NCI-H1436 treated with DMSO at 0.1 percent for 48 hours (cell line): ENCODE data around the gene PRAMEF14.
"Not testable (repeated sequence)": the region's sequence is repeated elsewhere in the genome, so short reads cannot be mapped to it uniquely, and the experiment has no call there.

Experiments used
- DNase-seq: peaks from one replicate; lab custom pipeline; 2025; lab: John Stamatoyannopoulos, UW

The PRAMEF14 gene, protein sequence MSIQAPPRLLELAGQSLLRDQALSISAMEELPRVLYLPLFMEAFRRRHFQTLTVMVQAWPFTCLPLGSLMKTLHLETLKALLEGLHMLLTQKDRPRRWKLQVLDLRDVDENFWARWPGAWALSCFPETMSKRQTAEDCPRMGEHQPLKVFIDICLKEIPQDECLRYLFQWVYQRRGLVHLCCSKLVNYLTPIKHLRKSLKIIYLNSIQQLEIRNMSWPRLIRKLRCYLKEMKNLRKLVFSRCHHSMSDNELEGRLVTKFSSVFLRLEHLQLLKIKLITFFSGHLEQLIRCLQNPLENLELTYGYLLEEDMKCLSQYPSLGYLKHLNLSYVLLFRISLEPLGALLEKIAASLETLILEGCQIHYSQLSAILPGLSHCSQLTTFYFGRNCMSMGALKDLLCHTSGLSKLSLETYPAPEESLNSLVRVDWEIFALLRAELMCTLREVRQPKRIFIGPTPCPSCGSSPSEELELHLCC

DNA sequence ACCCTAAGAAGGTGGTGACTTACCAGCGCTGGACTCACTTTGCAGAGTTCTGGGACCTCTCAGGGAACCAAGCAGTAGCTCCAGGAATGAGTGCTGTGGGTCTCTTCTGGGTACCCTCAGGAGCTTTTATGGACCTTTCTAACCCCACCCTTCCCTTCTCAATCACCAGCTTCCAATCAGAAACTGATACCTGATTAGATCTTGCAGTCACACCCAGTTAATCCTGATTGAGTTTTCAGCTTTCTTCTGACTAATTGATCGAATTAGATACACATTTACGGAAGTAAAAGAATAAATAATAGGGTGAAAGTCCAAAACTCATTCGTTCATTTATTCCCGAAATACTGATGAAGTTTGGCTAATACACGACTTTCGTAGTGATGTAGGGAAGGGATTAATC, at the start of gene PRAMEF14:
TSS of gene PRAMEF14 (minus strand) at position 101 of the 400 bp plus-strand sequence. CDS start 1,820 bp downstream, outside the sequence.
- DNase-seq = not testable (repeated sequence)

DNA sequence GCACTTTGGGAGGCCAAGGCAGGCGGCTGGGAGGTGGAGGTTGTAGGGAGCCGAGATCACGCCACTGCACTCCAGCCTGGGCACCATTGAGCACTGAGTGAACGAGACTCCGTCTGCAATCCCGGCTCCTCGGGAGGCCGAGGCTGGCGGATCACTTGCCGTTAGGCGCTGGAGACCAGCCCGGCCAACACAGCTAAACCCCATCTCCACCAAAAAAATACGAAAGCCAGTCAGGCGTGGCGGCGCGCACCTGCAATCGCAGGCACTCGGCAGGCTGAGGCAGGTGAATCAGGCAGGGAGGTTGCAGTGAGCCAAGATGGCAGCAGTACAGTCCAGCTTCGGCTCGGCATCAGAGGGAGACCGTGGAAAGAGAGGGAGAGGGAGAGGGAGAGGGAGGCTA, 48.4 kb upstream of the PRAMEF14 start:
- DNase-seq = not testable (repeated sequence)

DNA sequence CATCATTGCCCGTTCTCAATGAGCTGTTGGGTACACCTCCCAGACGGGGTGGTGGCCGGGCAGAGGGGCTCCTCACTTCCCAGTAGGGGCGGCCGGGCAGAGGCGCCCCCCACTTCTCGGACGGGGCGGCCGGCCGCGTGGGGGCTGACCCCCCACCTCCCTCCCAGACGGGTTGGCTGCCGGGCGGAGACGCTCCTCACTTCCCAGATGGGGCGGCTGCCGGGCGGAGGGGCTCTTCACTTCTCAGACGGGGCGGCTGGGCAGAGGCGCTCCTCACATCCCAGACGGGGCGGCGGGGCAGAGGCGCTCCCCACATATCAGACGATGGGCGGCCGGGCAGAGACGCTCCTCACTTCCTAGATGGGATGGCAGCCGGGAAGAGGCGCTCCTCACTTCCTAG, 47.8 kb upstream of the PRAMEF14 start:
- DNase-seq = not testable (repeated sequence)

DNA sequence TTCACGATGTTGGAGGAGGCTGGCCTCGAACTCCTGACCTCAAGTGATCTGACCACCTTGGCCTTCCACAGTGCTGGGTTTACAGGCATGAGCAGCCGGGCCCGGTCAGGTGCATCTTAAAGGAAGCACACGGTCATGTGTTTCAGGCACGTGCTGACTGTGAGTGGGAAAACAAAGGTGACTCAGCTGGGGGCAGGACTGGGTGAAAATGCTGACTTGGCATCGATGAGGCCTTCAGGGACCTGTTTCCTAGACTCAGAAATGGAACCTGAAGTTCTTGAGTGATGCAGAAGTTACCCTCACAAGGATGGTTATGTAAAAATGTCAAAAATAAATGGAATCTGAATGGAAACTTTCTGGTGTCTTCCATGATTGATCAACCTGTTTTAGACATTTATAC, 46.1 kb upstream of the PRAMEF14 start:
- not testable (repeated sequence) for DNase-seq

DNA sequence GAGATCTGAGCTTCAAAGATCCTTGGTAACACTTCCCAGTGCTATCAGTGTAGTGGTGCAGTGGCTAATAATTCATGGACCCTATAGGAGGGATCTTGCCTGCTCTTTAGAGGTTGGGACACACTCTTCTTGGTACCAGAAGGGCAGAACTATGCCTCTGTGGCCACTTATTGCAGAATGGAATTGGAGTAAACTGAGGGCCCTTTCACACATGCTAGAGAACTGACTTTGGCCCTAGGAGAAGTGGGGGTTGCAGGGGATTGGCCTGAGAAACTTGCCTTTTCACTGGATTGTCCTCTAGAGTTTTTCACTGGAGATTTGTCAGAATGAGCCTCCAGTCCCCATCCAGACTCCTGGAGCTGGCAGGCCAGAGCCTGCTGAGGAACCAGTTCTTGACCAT, 42.4 kb upstream of the PRAMEF14 start, which contains the start of gene PRAMEF17:
TSS of gene PRAMEF17 (plus strand) at position 301 of the 400 bp plus-strand sequence. CDS start at position 327, 26 bp downstream.
- not testable (repeated sequence) for DNase-seq

DNA sequence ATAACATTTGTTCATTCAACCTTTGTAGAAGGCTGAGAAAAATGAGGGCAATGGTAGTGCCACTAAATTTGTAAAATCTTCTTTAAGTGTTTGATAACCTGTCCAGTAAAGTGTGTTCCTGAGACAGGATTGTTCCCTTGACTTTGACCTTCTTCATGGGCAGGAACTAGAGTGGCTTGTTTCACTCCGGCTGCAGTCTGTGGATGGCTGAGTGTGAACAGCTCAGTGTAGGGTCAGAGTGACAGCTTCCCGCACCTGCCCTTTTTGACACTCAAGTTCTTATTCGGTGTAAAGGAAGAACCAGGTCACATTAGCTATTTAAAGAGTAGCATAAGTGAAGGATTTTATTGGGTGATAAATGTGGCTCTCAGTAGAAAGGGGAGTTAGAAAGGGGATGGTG, 33.4 kb upstream of the PRAMEF14 start:
- not testable (repeated sequence) for DNase-seq

DNA sequence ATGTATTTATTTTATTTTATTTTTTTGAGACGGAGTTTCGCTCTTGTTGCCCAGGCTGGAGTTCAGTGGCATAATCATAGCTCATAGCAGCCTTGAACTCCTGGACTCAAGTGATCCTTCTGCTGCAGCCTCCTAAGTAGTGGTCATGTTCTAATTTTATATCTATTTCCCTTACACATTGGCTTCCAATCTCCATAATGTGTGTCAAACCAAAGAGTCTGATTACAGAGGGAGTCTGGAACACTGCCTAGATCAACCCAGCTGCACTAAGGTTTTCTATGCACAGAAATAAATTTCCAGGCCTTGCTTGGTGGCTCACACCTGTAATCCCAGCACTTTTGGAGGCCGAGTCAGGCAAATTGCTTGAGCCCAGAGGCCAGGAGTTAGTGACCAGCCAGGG, 32.0 kb upstream of the PRAMEF14 start:
- DNase-seq = not testable (repeated sequence)

DNA sequence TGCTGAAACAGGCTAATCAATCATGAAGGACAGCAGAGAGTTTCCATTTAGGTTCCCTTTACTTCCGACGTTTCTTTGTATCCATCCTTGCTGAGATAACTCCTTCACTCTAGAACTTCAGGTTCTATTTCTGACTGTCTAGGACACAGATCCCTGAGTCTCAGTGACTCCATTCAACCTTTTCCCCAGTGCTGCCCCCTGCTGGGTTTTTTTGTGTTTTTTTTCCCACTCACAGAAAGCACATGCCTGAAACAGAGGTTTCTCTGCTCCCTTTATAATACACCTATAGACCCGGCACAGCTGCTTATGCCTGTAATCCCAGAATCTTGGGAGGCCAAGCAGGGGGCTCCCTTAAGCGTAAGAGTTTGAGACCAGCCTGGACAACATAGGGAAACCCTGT, 21.6 kb upstream of the PRAMEF14 start:
- not testable (repeated sequence) for DNase-seq

DNA sequence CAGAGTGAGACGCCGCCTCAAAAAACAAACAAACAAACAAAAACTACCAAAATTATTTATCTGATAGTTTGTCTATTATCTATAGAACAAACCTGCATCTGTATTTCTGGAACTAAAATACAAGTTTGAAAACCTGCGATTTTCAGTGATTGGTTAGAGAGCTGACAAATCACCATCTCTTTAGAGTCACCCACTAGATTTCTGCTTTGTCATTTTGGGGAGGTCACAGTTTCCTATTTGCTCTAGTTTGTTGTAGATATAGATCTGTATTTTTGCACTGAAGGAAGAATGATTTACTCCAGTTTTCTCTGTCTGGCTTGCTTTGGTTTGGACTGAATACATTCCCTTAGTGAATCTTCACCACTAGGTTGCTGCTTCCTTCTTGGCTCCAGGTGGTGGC, 19.6 kb upstream of the PRAMEF14 start:
- not testable (repeated sequence) for DNase-seq

DNA sequence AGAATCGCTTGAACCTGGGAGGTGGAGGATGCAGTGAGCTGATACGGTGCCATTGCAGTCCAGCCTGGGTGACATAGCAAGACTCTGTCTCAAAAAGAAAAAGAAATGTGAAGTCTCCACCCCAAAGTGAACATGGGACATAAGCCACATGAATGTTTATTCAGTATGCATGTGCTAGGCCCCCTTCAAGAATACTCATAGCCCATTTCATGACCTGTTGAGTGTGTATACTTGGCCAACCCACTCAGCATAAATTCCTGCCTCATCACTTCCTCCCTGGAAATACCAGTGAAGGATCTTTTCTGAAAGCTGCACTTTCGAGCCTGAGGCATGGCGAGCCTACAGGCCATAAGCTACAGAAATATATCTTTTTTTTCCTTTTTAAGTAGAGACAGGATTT, 18.0 kb upstream of the PRAMEF14 start:
- not testable (repeated sequence) for DNase-seq

DNA sequence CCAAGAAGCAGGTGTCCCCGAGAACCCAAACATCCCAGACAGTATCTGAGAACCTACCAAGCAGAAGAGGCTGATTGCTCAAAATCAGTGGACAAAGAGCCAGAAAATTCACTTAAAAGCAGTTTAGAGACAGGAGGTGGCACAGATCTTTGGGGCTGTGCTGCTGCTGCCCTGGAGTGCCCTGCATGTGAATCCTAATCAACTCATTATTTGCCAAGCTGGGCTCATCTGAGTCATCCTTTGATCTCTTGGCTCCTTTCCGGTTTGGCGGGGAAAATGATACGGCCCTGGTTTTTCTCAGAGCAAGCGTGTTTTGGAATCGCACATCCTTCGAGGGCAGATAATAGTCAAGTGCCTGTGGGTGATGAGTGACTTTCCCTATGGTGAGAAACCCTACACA, 15.4 kb upstream of the PRAMEF14 start:
- DNase-seq = not testable (repeated sequence)

DNA sequence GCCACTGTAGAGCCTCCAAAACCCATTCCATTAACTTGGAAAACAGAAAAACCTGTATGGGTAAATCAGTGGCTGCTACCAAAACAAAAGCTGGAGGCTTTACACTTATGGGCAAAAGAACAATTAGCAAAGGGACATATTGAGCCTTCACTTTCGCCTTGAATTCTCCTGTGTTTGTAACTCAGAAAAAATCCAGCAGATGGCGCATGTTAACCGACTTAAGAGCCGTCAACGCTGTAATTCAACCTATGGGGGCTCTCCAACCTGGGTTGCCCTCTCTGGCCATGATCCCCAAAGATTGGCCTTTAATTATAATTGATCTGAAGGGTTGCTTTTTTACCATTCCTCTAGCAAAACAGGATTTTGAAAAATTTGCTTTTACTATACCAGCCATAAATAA, 9.8 kb upstream of the PRAMEF14 start:
- not testable (repeated sequence) for DNase-seq

DNA sequence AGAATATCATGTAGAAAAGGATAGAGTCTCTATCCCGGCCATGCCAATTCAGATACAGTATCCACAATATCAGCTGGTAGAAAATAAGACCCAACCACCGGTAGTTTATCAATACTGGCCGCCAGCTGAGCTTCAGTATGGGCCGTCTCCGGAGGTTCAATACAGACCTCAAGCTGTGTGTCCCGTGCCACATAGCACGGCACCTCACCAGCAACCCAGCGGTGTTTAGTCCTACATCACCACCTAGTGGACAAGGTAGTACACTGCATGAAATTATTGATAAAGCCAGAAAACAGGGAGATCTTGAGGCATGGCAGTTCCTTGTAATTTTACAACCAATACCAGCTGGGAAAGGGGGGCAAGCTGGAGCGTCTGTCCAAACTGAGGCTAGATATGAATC, 7.5 kb upstream of the PRAMEF14 start:
- DNase-seq = not testable (repeated sequence)

DNA sequence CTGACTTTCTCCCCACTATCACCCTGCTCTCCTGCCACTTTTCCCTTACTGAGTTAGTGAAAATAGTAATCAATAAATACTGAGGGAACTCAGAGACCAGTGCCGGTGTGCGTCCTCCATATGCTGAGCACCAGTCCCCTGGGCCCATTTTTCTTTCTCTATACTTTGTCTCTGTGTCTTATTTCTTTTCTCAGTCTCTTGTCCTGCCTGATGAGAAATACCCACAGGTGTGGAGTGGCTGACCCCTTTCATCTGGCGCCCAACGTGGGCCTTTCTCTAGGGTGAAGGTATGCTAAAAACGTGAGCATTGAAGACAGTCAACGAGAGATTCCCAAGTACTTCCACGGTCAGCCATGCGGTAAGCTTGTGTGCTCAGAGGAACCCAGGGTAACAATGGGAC, 6.5 kb upstream of the PRAMEF14 start:
- not testable (repeated sequence) for DNase-seq

DNA sequence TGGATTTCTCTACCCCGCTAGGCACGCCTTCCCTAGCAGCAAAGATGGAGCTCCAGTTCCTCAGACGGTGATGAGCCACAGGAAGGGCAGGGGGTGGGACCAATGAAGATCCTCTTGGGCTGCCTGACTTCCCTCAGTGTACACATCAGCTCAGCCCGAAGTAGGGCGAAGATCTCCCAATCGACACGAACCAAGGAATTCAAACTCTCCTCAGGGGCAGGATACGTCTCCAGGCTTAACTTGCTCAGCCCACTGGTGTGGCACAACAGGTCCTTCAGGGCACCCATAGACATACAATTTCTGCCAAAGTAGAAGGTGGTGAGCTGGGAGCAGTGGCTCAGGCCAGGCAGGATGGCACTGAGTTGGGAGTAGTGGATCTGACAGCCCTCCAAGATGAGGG, 4.4 kb downstream of the PRAMEF14 start:
- DNase-seq = not testable (repeated sequence)

DNA sequence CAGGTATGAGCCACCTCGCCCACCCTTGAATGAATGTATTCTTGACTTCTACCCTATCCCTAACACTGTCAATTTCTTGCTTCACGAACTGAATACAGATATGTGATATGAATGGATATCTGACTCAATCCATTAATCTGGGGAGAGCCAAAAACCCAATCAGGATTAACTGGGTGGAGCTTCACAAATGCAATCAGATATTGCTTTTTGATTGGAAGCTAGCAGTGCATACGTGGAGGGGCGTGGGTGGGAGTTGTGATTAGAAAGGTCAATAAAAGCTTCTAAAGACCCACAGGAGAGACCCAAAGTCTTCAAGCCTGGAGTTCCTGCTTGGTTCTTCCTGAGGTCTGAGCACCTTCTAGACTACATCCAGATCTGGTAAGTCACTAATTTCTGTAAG, 31.7 kb downstream of the PRAMEF14 start, which contains the start of gene PRAMEF15:
TSS of gene PRAMEF15 (plus strand) at position 301 of the 400 bp plus-strand sequence. CDS start 2,827 bp downstream, outside the sequence.
- not testable (repeated sequence) for DNase-seq

DNA sequence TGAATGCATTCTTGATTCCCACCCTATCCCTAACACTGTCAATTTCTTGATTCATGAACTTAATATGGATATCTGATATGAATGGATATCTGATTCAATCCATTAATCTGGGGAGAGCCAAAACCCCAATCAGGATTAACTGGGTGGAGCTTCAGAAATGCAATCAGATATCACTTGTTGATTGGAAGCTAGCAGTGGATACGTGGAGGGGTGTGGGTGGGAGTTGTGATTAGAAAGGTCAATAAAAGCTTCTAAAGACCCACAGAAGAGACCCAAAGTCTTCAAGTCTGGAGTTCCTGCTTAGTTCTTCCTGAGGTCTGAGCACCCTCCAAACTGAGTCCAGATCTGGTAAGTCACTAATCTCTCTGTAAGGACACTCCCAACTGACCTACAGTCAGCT, 43.7 kb downstream of the PRAMEF14 start, which contains the start of gene PRAMEF33:
TSS of gene PRAMEF33 (plus strand) at position 301 of the 400 bp plus-strand sequence. CDS start 2,416 bp downstream, outside the sequence.
- not testable (repeated sequence) for DNase-seq

DNA sequence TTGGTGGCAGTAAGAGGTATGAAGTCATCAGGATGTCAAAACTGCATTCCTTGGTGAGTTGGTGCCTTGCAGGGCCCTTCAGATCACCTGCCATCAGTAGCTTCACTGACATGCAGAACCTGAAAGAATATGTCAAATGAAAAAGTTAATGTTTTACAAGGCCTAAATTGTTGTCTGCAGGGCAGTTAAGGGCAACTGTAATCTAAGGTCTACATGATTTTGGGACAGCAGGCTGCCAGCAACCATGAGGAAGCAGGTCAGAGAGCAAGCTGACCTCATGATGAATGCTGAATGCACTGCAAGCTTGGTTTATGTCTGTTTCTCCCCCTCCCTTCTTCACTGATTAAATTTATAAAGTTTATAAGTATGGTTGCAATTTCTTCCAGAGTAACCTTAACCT, 44.7 kb downstream of the PRAMEF14 start:
- DNase-seq = not testable (repeated sequence)

DNA sequence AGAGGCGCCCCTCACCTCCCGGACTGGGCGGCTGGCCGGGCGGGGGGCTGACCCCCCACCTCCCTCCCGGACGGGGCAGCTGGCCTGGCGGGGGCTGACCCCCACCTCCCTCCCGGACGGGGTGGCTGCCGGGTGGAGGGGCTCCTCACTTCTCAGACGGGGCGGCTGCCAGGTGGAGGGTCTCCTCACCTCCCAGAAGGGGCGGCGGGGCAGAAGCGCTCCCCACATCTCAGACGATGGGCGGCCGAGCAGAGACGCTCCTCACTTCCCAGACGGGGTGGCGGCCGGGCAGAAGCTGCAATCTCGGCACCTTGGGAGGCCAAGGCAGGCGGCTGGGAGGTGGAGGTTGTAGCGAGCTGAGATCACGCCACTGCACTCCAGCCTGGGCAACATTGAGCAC, 48.2 kb downstream of the PRAMEF14 start:
- not testable (repeated sequence) for DNase-seq

DNA sequence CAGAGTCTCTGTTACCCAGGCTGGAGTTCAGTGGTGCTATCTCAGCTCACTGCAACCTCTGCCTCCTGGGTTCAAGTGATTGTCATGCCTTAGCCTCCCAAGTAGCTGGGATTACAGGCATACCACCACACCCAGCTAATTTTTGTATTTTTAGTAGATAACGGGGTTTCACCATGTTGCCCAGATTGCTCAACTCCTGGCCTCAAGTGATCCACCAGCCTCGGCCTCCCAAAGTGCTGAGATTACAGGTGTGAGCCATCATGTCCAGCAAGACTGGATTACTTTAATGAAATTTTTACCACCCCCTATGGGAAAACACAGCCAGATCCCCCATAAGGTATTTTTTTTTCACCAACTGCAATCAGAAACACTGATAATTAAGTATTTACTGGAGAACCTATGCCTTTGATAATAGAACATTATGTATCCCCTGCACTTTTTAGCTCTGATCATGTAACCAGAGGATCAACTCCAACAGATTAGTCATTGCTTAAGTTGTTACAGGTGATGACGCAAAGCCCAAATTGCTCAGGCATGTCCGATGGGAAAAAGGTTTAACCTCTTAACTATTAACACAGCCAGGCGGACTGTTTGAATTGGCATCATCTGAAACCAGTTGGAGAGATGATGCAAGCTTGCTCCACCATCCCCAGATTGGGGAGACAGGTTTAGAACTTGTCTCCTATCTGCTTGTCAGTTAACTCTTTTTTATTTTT, 49.6 kb downstream of the PRAMEF14 start:
- DNase-seq = not testable (repeated sequence)
